PC-9 (cell line): ENCODE data around the gene HMGXB4.

Experiments used
- CTCF ChIP-seq: fragments of 200-600 bp; sonication (generic); conservative IDR thresholded peaks from 2 replicates; pipeline ENCODE4 v1.6.1; 2017; ENCODE audit warnings: mixed run types, antibody characterized with exemption, mild to moderate bottlenecking, moderate library complexity
- EZH2 ChIP-seq: fragments of 200-600 bp; sonication (generic); IDR thresholded peaks from 2 replicates; pipeline ENCODE4 v1.8.0; 2017; ENCODE audit warnings: antibody characterized with exemption, low read depth

GRCh38 chr22:35344956-35345690 is 87.8 kb downstream of the HMGXB4 start:
- no peak for TF ChIP-seq CTCF
- no peak for TF ChIP-seq EZH2
